Natural killer cell (primary cell): ENCODE data around the gene LARP1B. TPM values are rescaled to one million over a fixed set of nuclear protein-coding genes. Genes with fewer than 3 reads are reported as not detected.

Experiments
- ATAC-seq, 3 donors: fragments of 150-1000 bp in 2 of 3; fragments of 200-7000 bp in 1 of 3; cut with Tn5 transposase; 1 replicate in 1 of 3; 2 replicates in 2 of 3; pipeline ENCODE4 v1.10.0; 2021; ENCODE audit warnings: mild to moderate bottlenecking in 2 of 3, moderate library complexity in 2 of 3
- DNase-seq, 2 donors: peaks; one replicate each; pipeline versions ENCODE4 v3.0.0 to v3.0.0-alpha.2; 2013 to 2021; ENCODE audit warnings: mixed read lengths in 1 of 2
- H3K27ac ChIP-seq: one replicate; pipeline ENCODE4 v1.5.1; 2013; ENCODE audit warnings: mild to moderate bottlenecking, low read length
- H3K27me3 ChIP-seq: one replicate; pipeline ENCODE4 v1.6.1; 2013; ENCODE audit warnings: low read length; ENCODE audit not compliant: control insufficient read depth, insufficient read depth
- H3K36me3 ChIP-seq: one replicate; pipeline ENCODE4 v1.6.1; 2013; ENCODE audit warnings: low read length; ENCODE audit not compliant: control insufficient read depth, insufficient read depth
- H3K4me1 ChIP-seq: one replicate; pipeline ENCODE4 v1.6.1; 2013; ENCODE audit warnings: low read length; ENCODE audit not compliant: control insufficient read depth, insufficient read depth
- H3K4me3 ChIP-seq: one replicate; pipeline ENCODE4 v1.5.1; 2013; ENCODE audit warnings: low read length
- H3K9me3 ChIP-seq: one replicate; pipeline ENCODE4 v1.6.1; 2013; ENCODE audit warnings: low read length; ENCODE audit not compliant: control insufficient read depth, insufficient read depth
- H3K27ac Mint-ChIP-seq, 2 donors: one replicate each; pipeline ENCODE4 v1.8.0; 2022; ENCODE audit warnings: mild to moderate bottlenecking in 2 of 2, mixed read lengths in 2 of 2, moderate library complexity in 1 of 2
- H3K27me3 Mint-ChIP-seq, 2 donors: one replicate each; pipeline ENCODE4 v1.8.0; 2022; ENCODE audit warnings: low read depth in 2 of 2, mixed read lengths in 2 of 2
- H3K36me3 Mint-ChIP-seq: one replicate; pipeline ENCODE4 v1.8.0; 2022; ENCODE audit warnings: mixed read lengths
- H3K4me1 Mint-ChIP-seq, 2 donors: one replicate each; pipeline ENCODE4 v1.8.0; 2022; ENCODE audit warnings: mixed read lengths in 2 of 2
- H3K4me3 Mint-ChIP-seq: one replicate; pipeline ENCODE4 v1.8.0; 2022; ENCODE audit warnings: mild to moderate bottlenecking, moderate library complexity, mixed read lengths
- H3K9me3 Mint-ChIP-seq, 2 donors: one replicate each; pipeline ENCODE4 v1.8.0; 2022; ENCODE audit warnings: mixed read lengths in 2 of 2
- CTCF ChIP-seq: fragments of 200-600 bp; IDR thresholded peaks from one replicate; pipeline ENCODE4 v1.8.0; 2022; ENCODE audit warnings: antibody characterized with exemption
- WGBS: methylation state at CpG from one replicate; pipeline ENCODE4 v1.1.7; 2013; ENCODE audit warnings: missing lambda C conversion rate; ENCODE audit not compliant: insufficient coverage; 5-methylcytosine and 5-hydroxymethylcytosine counted together
- intact Hi-C: fragments of 100-400 bp; cut with micrococcal nuclease; formaldehyde crosslinking; loops from one replicate; pipeline ENCODE4 v1.14.2; 2022
- total RNA-seq, 4 donors: library from RNA; stranded (reverse); fragments of 120-200 nt in 1 of 4; gene quantifications; one replicate each; pipeline versions ENCODE4 v1.2.3 to v1.2.4, GENCODE V29; 2013 to 2022

The LARP1B gene
- total RNA-seq, 3 donors from 2014 or later (not counting 1 experiment from before 2014, with no cell fraction given) = 8.5 to 10.7 (median 9.1) TPM

- H3K4me1 Mint-ChIP-seq = no peaks in the 10 kb centered on the region
- H3K27ac Mint-ChIP-seq = no peak overlapping the region
- DNase-seq (no peak), ATAC-seq (no peak)
- WGBS = 90% methylated on average over 2 of the region's 2 CpGs
- no peaks in the 10 kb centered on the region for H3K27me3 Mint-ChIP-seq
- TF ChIP-seq CTCF = no peak
- H3K9me3 ChIP-seq = no peaks in the 10 kb centered on the region
- H3K4me3 ChIP-seq = no peak overlapping the region
- no peak overlapping the region for H3K27ac ChIP-seq
- H3K36me3 Mint-ChIP-seq = no peaks in the 10 kb centered on the region
- no peak overlapping the region for H3K4me3 Mint-ChIP-seq
- no peaks in the 10 kb centered on the region for H3K4me1 ChIP-seq
- no peaks in the 10 kb centered on the region for H3K36me3 ChIP-seq
- intact Hi-C loops = no loop called here
- peaks cover 2% of the 10 kb centered on the region in 2 donors for H3K9me3 Mint-ChIP-seq
- H3K27me3 ChIP-seq = no peaks in the 10 kb centered on the region
These were observed 98.9 kb downstream of the LARP1B start for GRCh38 chr4:128159967-128160366.

GRCh38 chr4:128161138-128161537, 100.0 kb downstream of the LARP1B start:
- no CpG with 5 or more reads among the region's 1 CpG for WGBS
- Mint-ChIP-seq H3K4me3 (no peak overlapping the region), H3K36me3 (no peaks in the 10 kb centered on the region), H3K4me1 (no peaks in the 10 kb centered on the region), H3K27me3 (no peaks in the 10 kb centered on the region), H3K27ac (no peak overlapping the region), H3K9me3 (peaks cover 2% of the 10 kb centered on the region in 2 donors)
- no peak for DNase-seq
- no peak overlapping the region for H3K4me3 ChIP-seq
- H3K9me3 ChIP-seq = no peaks in the 10 kb centered on the region
- no peaks in the 10 kb centered on the region for H3K27me3 ChIP-seq
- intact Hi-C loops = no loop called here
- no peak for TF ChIP-seq CTCF
- no peaks in the 10 kb centered on the region for H3K4me1 ChIP-seq
- no peaks in the 10 kb centered on the region for H3K36me3 ChIP-seq
- no peak for ATAC-seq
- no peak overlapping the region for H3K27ac ChIP-seq

GRCh38 chr4:128162434-128162833, 101.3 kb downstream of the LARP1B start:
- H3K4me3 ChIP-seq = no peak overlapping the region
- Mint-ChIP-seq H3K27ac (no peak overlapping the region), H3K36me3 (no peaks in the 10 kb centered on the region), H3K9me3 (no peaks in the 10 kb centered on the region), H3K4me1 (no peaks in the 10 kb centered on the region), H3K27me3 (no peaks in the 10 kb centered on the region), H3K4me3 (no peak overlapping the region)
- H3K9me3 ChIP-seq = no peaks in the 10 kb centered on the region
- intact Hi-C loops = no loop called here
- H3K27ac ChIP-seq = no peak overlapping the region
- TF ChIP-seq CTCF = no peak
- WGBS = no CpG with 5 or more reads among the region's 1 CpG
- H3K27me3 ChIP-seq = no peaks in the 10 kb centered on the region
- H3K4me1 ChIP-seq = no peaks in the 10 kb centered on the region
- no peaks in the 10 kb centered on the region for H3K36me3 ChIP-seq
- ATAC-seq = no peak
- no peak for DNase-seq
